Fibroblast of lung (primary cell): ENCODE results near the gene CYTL1. TPM values are rescaled to one million over a fixed set of nuclear protein-coding genes. Genes with fewer than 3 reads are reported as not detected.

Experiments used
- DNase-seq, 2 donors: peaks; one replicate each; pipeline versions ENCODE4 v3.0.0 to v3.0.0-alpha.2; 2010; ENCODE audit warnings: low read depth in 2 of 2
- H2AFZ ChIP-seq: 2 replicates; pipeline ENCODE4 v1.5.1; 2012; ENCODE audit warnings: low read length, control low read depth, inconsistent platforms
- H3K27ac ChIP-seq: 2 replicates; pipeline ENCODE4 v1.5.1; 2011; ENCODE audit warnings: low read length, control low read depth; ENCODE audit not compliant: insufficient read depth
- H3K27me3 ChIP-seq: 2 replicates; pipeline ENCODE4 v1.5.1; 2011; ENCODE audit warnings: mild to moderate bottlenecking, low read length; ENCODE audit not compliant: control insufficient read depth, insufficient read depth
- H3K36me3 ChIP-seq: 2 replicates; pipeline ENCODE4 v1.5.1; 2011; ENCODE audit warnings: low read length; ENCODE audit not compliant: control insufficient read depth, insufficient read depth
- H3K4me1 ChIP-seq: 2 replicates; pipeline ENCODE4 v1.5.1; 2011; ENCODE audit warnings: low read length; ENCODE audit not compliant: control insufficient read depth, insufficient read depth; ENCODE audit errors: extremely low read depth
- H3K4me2 ChIP-seq: 2 replicates; pipeline ENCODE4 v1.5.1; 2011; ENCODE audit warnings: low read length, control low read depth; ENCODE audit not compliant: insufficient read depth; ENCODE audit errors: extremely low read depth
- H3K4me3 ChIP-seq, 4 experiments: fragments of 200-600 bp in 1 of 4; sonication (generic) in 1 of 4; replicated peaks in 1 of 4; 2 replicates each; pipeline ENCODE4 v1.5.1; 2011 to 2016; ENCODE audit warnings: low read length in 4 of 4, low read depth in 3 of 4, mild to moderate bottlenecking in 3 of 4, control low read depth in 2 of 4, inconsistent platforms in 1 of 4, mixed read lengths in 1 of 4; ENCODE audit not compliant: insufficient read depth in 1 of 4; ENCODE audit errors: control extremely low read depth in 1 of 4
- H3K79me2 ChIP-seq: 2 replicates; pipeline ENCODE4 v1.5.1; 2012; ENCODE audit warnings: mild to moderate bottlenecking, low read length, inconsistent platforms; ENCODE audit not compliant: control insufficient read depth, insufficient read depth
- H3K9ac ChIP-seq: 2 replicates; pipeline ENCODE4 v1.5.1; 2011; ENCODE audit warnings: mild to moderate bottlenecking, low read length, control low read depth; ENCODE audit not compliant: insufficient read depth
- H3K9me3 ChIP-seq: 2 replicates; pipeline ENCODE4 v1.5.1; 2012; ENCODE audit warnings: low read depth, low read length; ENCODE audit not compliant: control insufficient read depth, insufficient read depth
- H4K20me1 ChIP-seq: 2 replicates; pipeline ENCODE4 v1.5.1; 2011; ENCODE audit warnings: low read length; ENCODE audit not compliant: control insufficient read depth, insufficient read depth; ENCODE audit errors: extremely low read depth
- EZH2 ChIP-seq: IDR thresholded peaks from 2 replicates; pipeline ENCODE4 v1.5.1; 2012; ENCODE audit warnings: low read length, control low read depth, mild to moderate bottlenecking; ENCODE audit errors: missing control alignments
- polyA plus RNA-seq, 2 donors: library from polyadenylated mRNA; depleted of rRNA in 1 of 2; stranded (reverse) in 1 of 2; unstranded in 1 of 2; fragments of >200 nt; gene quantifications; 2 replicates each; pipeline ENCODE4 v1.2.1, GENCODE V29; 2011 to 2012; ENCODE audit warnings: missing spikeins in 1 of 2
- total RNA-seq: library from RNA; depleted of rRNA; stranded (reverse); fragments of >200 nt; gene quantifications from 2 replicates; pipeline ENCODE4 v1.2.1, GENCODE V29; 2014
- TF ChIP-seq, protein P1 (sequence below), 2 donors: IDR thresholded peaks in 1 of 2; conservative IDR thresholded peaks in 1 of 2; 1 replicate in 1 of 2; 2 replicates in 1 of 2; pipeline ENCODE4 v1.5.1; 2011 to 2012; ENCODE audit warnings: low read length in 2 of 2, control low read depth in 1 of 2, inconsistent platforms in 1 of 2, low read depth in 1 of 2, mild to moderate bottlenecking in 1 of 2

The CYTL1 gene
- total and polyA plus RNA-seq, 2 donors (not counting 1 experiment from before 2014, with no cell fraction given), result 0.17 to 6.9 TPM

DNA sequence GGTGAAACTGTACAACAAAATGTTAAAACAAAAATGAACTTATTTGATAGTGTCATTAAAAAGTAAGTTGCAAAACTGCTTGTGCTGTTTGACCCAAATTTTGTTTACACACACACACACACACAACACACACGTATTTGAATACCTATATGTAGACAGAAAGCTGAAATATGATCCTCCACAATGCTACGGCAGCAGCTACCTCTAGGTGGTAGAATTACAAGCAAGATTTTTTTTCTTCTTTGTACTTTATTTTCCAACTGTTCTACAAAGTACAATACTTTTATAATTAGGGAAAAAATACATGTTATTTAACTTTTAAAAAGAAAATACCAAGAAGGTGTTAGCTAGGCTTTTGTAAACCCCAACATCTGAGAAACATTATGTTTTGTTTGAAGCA lies 1.2 kb downstream of the CYTL1 start:
- H4K20me1 ChIP-seq, result no peaks in the 10 kb centered on the region
- H3K27ac ChIP-seq, result no peak overlapping the region
- no peak overlapping the region for H3K9ac ChIP-seq
- H3K4me2 ChIP-seq, result no peak overlapping the region
- no peak overlapping the region for H2AFZ ChIP-seq
- H3K79me2 ChIP-seq, result no peaks in the 10 kb centered on the region
- H3K4me1 ChIP-seq, result no peaks in the 10 kb centered on the region
- H3K9me3 ChIP-seq, result no peaks in the 10 kb centered on the region
- peaks cover 5% of the 10 kb centered on the region for H3K27me3 ChIP-seq
- H3K36me3 ChIP-seq, result no peaks in the 10 kb centered on the region
- DNase-seq, result no peak
- no peak for TF ChIP-seq EZH2
- TF ChIP-seq, protein P1, sequence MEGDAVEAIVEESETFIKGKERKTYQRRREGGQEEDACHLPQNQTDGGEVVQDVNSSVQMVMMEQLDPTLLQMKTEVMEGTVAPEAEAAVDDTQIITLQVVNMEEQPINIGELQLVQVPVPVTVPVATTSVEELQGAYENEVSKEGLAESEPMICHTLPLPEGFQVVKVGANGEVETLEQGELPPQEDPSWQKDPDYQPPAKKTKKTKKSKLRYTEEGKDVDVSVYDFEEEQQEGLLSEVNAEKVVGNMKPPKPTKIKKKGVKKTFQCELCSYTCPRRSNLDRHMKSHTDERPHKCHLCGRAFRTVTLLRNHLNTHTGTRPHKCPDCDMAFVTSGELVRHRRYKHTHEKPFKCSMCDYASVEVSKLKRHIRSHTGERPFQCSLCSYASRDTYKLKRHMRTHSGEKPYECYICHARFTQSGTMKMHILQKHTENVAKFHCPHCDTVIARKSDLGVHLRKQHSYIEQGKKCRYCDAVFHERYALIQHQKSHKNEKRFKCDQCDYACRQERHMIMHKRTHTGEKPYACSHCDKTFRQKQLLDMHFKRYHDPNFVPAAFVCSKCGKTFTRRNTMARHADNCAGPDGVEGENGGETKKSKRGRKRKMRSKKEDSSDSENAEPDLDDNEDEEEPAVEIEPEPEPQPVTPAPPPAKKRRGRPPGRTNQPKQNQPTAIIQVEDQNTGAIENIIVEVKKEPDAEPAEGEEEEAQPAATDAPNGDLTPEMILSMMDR (conservative IDR thresholded peaks at IDR 0.05 in 1 of 2, IDR thresholded peaks at IDR 0.05 in 1 of 2; ENCODE audit: low read depth in 1 of 2, low read length in 2 of 2), result no peak
- no peak overlapping the region for H3K4me3 ChIP-seq

DNA sequence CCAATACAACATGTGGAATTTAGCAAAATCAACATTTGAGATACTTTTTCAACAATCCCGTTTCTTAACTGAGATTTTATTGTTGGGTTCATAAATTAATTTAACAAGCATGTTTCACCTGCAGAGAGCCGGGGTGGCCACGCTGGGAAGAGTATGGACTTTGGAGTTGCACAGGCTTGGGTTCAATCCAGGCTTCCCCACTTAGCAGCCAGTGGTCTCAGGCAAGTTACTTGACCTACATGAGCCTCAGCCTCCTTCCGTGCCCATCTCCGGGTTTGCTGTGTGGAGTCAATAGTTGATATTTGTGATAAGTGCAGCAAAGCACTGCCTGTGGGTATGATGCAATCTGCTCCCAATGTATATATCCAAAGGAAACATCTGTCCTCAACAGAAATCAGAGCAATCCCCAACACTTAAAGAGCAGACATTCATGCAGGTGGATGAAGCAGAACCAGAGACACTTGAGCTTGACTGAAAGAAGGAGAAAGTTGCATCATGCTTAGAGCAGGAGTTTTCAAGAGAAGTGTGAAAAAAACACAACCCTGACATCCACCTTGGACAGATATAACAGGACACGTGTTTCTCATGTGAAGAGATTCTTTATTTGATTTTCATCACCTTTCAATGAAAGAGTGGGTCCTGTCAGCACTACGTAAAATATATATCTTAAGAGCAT lies 5.1 kb downstream of the CYTL1 start:
- H2AFZ ChIP-seq, result no peak overlapping the region
- H3K4me2 ChIP-seq, result no peak overlapping the region
- H3K9ac ChIP-seq, result no peak overlapping the region
- H3K4me3 ChIP-seq, result no peak overlapping the region
- no peaks in the 10 kb centered on the region for H3K4me1 ChIP-seq
- no peaks in the 10 kb centered on the region for H3K79me2 ChIP-seq
- no peaks in the 10 kb centered on the region for H3K9me3 ChIP-seq
- no peak for DNase-seq
- H3K27ac ChIP-seq, result no peak overlapping the region
- H3K36me3 ChIP-seq, result no peaks in the 10 kb centered on the region
- H4K20me1 ChIP-seq, result no peaks in the 10 kb centered on the region
- H3K27me3 ChIP-seq, result peaks cover 10% of the 10 kb centered on the region
- TF ChIP-seq, protein P1 (conservative IDR thresholded peaks at IDR 0.05 in 1 of 2, IDR thresholded peaks at IDR 0.05 in 1 of 2; ENCODE audit: low read depth in 1 of 2, low read length in 2 of 2), result no peak
- TF ChIP-seq EZH2, result no peak

DNA sequence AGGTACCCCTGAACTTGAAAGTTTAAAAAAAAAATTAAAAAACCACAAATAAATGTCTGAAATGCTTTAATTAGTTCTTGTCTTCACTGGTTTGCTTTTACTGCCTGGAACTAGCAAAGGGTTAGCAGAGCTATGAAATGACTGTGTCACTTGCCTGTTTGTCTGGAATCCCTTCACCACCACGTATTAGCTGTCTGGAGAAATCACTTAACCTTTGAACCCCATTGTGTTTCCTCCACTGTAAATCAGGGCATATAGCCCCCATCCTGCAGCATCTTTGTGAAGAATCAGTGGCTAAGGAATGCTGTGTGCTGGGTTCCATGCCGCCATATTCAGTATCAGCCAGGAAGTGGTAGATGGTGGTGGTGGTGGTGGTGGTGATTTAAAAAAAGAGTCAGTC lies 6.3 kb downstream of the CYTL1 start:
- H2AFZ ChIP-seq, result no peak overlapping the region
- no peaks in the 10 kb centered on the region for H3K36me3 ChIP-seq
- H3K9me3 ChIP-seq, result no peaks in the 10 kb centered on the region
- no peak overlapping the region for H3K9ac ChIP-seq
- no peak for DNase-seq
- no peaks in the 10 kb centered on the region for H3K79me2 ChIP-seq
- TF ChIP-seq, protein P1 (conservative IDR thresholded peaks at IDR 0.05 in 1 of 2, IDR thresholded peaks at IDR 0.05 in 1 of 2; ENCODE audit: low read depth in 1 of 2, low read length in 2 of 2), result no peak
- TF ChIP-seq EZH2, result no peak
- no peak overlapping the region for H3K4me2 ChIP-seq
- no peak overlapping the region for H3K27ac ChIP-seq
- H4K20me1 ChIP-seq, result no peaks in the 10 kb centered on the region
- no peaks in the 10 kb centered on the region for H3K4me1 ChIP-seq
- H3K27me3 ChIP-seq, result peaks cover 10% of the 10 kb centered on the region
- no peak overlapping the region for H3K4me3 ChIP-seq
